HTERT RPE-1 (cell line): ENCODE measurements around the gene PCDH1.

ENCODE experiments used
- in situ Hi-C: fragments of 300-500 bp; cut with MboI; formaldehyde crosslinking; loops from 4 replicates; pipeline ENCODE4 v1.14.3; 2020; ENCODE audit warnings: low sequenced_read_pairs

Gene PCDH1

GRCh38 chr5:141812512-141812911, 65.7 kb downstream of the PCDH1 start:
- in situ Hi-C loops, result no loop called here

GRCh38 chr5:141811287-141812155, 66.7 kb downstream of the PCDH1 start:
- in situ Hi-C loops, result no loop called here

- in situ Hi-C loops, result no loop called here
Observed at GRCh38 chr5:141810702-141811101, 67.5 kb downstream of the PCDH1 start.

- in situ Hi-C loops, result no loop called here
Observed at GRCh38 chr5:141809380-141810096, 68.7 kb downstream of the PCDH1 start.

GRCh38 chr5:141808857-141809256, 69.4 kb downstream of the PCDH1 start:
- in situ Hi-C loops, result no loop called here

- in situ Hi-C loops, result no loop called here
Observed at GRCh38 chr5:141807732-141808131, 70.5 kb downstream of the PCDH1 start.

- in situ Hi-C loops, result no loop called here
Observed at GRCh38 chr5:141807329-141807728, 70.9 kb downstream of the PCDH1 start.

- in situ Hi-C loops, result no loop called here
Observed at GRCh38 chr5:141806626-141807025, 71.6 kb downstream of the PCDH1 start.

GRCh38 chr5:141805874-141806595, 72.2 kb downstream of the PCDH1 start:
- in situ Hi-C loops, result no loop called here

GRCh38 chr5:141804475-141804874, 73.7 kb downstream of the PCDH1 start:
- in situ Hi-C loops, result no loop called here
